HepG2 (cell line): ENCODE data around the gene PRSS33. TPM values are rescaled to one million over a fixed set of nuclear protein-coding genes. Genes with fewer than 3 reads are reported as not detected.

Experiments
- AFF4 ChIP-seq: sonication (generic); formaldehyde crosslinking; IDR thresholded peaks from 2 replicates; pipeline ENCODE4 v1.4.0; 2020; ENCODE audit warnings: missing genetic modification reagents
- AKNA ChIP-seq: sonication (generic); formaldehyde crosslinking; IDR thresholded peaks from 2 replicates; pipeline ENCODE4 v1.4.0; 2020; ENCODE audit warnings: missing genetic modification reagents, borderline replicate concordance
- HMGXB4 ChIP-seq, 2 experiments: sonication (generic) in 1 of 2; formaldehyde crosslinking in 1 of 2; IDR thresholded peaks; 2 replicates each; pipeline versions ENCODE4 v1.4.0 to v1.6.1; 2018 to 2020; ENCODE audit warnings: missing genetic modification reagents in 2 of 2, borderline replicate concordance in 1 of 2, low read depth in 1 of 2, mild to moderate bottlenecking in 1 of 2, missing biosample characterization in 1 of 2
- POLR2AphosphoS5 ChIP-seq: IDR thresholded peaks from 2 replicates; pipeline ENCODE4 v1.6.1; 2012; ENCODE audit warnings: low read depth, low read length
- TEF ChIP-seq: sonication (generic); formaldehyde crosslinking; IDR thresholded peaks from 2 replicates; pipeline ENCODE4 v1.5.0; 2020; ENCODE audit warnings: missing genetic modification reagents
- THAP7 ChIP-seq: sonication (generic); formaldehyde crosslinking; IDR thresholded peaks from 2 replicates; pipeline ENCODE4 v1.8.1; 2023; ENCODE audit warnings: mild to moderate bottlenecking, missing genetic modification reagents
- ZNF615 ChIP-seq: sonication (generic); formaldehyde crosslinking; IDR thresholded peaks from 2 replicates; pipeline ENCODE4 v1.5.0; 2020; ENCODE audit warnings: mild to moderate bottlenecking, missing genetic modification reagents, borderline replicate concordance
- ZNF691 ChIP-seq: sonication (generic); formaldehyde crosslinking; IDR thresholded peaks from 2 replicates; pipeline ENCODE4 v1.4.0; 2020; ENCODE audit warnings: missing genetic modification reagents, low read depth, mild to moderate bottlenecking, borderline replicate concordance
- ZNF710 ChIP-seq: sonication (generic); formaldehyde crosslinking; IDR thresholded peaks from 2 replicates; pipeline ENCODE4 v1.5.0; 2020; ENCODE audit warnings: mild to moderate bottlenecking, missing genetic modification reagents, borderline replicate concordance
- ZNF749 ChIP-seq: sonication (generic); formaldehyde crosslinking; IDR thresholded peaks from 2 replicates; pipeline ENCODE4 v1.8.0; 2022; ENCODE audit warnings: mild to moderate bottlenecking, missing genetic modification reagents, moderate library complexity, borderline replicate concordance
- polyA plus RNA-seq, 8 experiments: library from polyadenylated mRNA; depleted of rRNA in 3 of 8; stranded (reverse) in 7 of 8; unstranded in 1 of 8; fragments of >200 nt; fragmentation: Illumina TruSeq in 4 of 8; extraction: Trizol in 4 of 8; gene quantifications; 2 replicates each; pipeline versions ENCODE4 v1.2.1 to v1.2.3, GENCODE V29; 2011 to 2016; ENCODE audit warnings: low read depth in 4 of 8, missing spikeins in 1 of 8, mixed read lengths in 1 of 8; ENCODE audit not compliant: insufficient read depth in 1 of 8
- total RNA-seq, 5 experiments: library from RNA; depleted of rRNA; stranded (reverse); fragments of >200 nt; fragmentation: Illumina TruSeq; extraction: Trizol; gene quantifications; 2 replicates each; pipeline ENCODE4 v1.2.3, GENCODE V29; 2016; ENCODE audit warnings: low read depth in 1 of 5

PRSS33 gene
- total and polyA plus RNA-seq, 2 of the 13 experiments (the other 11 are each of a cell fraction or from before 2014, with no cell fraction given), result not detected

GRCh38 chr16:2765462-2766404 lies 21.6 kb downstream of the PRSS33 start (continued):
- TF ChIP-seq HMGXB4 (CRISPR knock-in tag; IDR thresholded peaks at IDR 0.05; ENCODE audit: borderline replicate concordance in 1 of 2, low read depth in 1 of 2), result no peak
- no peak for TF ChIP-seq AKNA (CRISPR knock-in tag)
- TF ChIP-seq TEF (CRISPR knock-in tag), result no peak
- 0 out of 2 replicates have a peak, but pooled peaks have one; percentile 16 for TF ChIP-seq POLR2AphosphoS5
- TF ChIP-seq ZNF749 (CRISPR knock-in tag), result no peak
- TF ChIP-seq ZNF691, result no peak
- no peak for TF ChIP-seq AFF4
- no peak for TF ChIP-seq THAP7 (CRISPR knock-in tag)
- TF ChIP-seq ZNF615 (CRISPR knock-in tag), result no peak
- no peak for TF ChIP-seq ZNF710
